Middle frontal gyrus (tissue), 1 donor: Measurements from ENCODE around the gene CHRM1.

Source experiments
- DNase-seq: peaks from one replicate; pipeline ENCODE4 v3.0.0-alpha.2; 2015; ENCODE audit warnings: low spot score; ENCODE audit errors: extremely low spot score

Gene CHRM1

GRCh38 chr11:62926680-62927455 lies 5.7 kb upstream of the CHRM1 start:
- no peak for DNase-seq

- no peak for DNase-seq
These were observed 4.8 kb upstream of the CHRM1 start for GRCh38 chr11:62925745-62926679.

- DNase-seq: no peak
These were observed 4.1 kb upstream of the CHRM1 start for GRCh38 chr11:62925308-62925707.

GRCh38 chr11:62923601-62924411 lies 2.6 kb upstream of the CHRM1 start:
- DNase-seq: no peak

- no peak for DNase-seq
These were observed 1.7 kb upstream of the CHRM1 start for GRCh38 chr11:62922653-62923431.

GRCh38 chr11:62922189-62922589 lies 1.0 kb upstream of the CHRM1 start:
- no peak for DNase-seq

GRCh38 chr11:62921573-62922188 lies 518 bp upstream of the CHRM1 start:
- DNase-seq: no peak

GRCh38 chr11:62919898-62920640 lies 1.1 kb downstream of the CHRM1 start:
- no peak for DNase-seq

- DNase-seq: no peak
These were observed 1.7 kb downstream of the CHRM1 start for GRCh38 chr11:62919476-62919875.

GRCh38 chr11:62918531-62918930 lies 2.6 kb downstream of the CHRM1 start:
- DNase-seq: no peak

- no peak for DNase-seq
These were observed 3.2 kb downstream of the CHRM1 start for GRCh38 chr11:62917906-62918502.

GRCh38 chr11:62914416-62914815 lies 6.7 kb downstream of the CHRM1 start:
- DNase-seq: no peak

GRCh38 chr11:62912268-62912667 lies 8.9 kb downstream of the CHRM1 start:
- DNase-seq: no peak

GRCh38 chr11:62911137-62912130 lies 9.7 kb downstream of the CHRM1 start:
- no peak for DNase-seq

- no peak for DNase-seq
These were observed 10.9 kb downstream of the CHRM1 start for GRCh38 chr11:62910141-62910882.

- DNase-seq: no peak
These were observed 11.9 kb downstream of the CHRM1 start for GRCh38 chr11:62909107-62909894.
